ENCODE results near the gene AIFM2.

GRCh38 chr10:70174058-70174741 lies 41.6 kb upstream of the AIFM2 start:
- no peak for TF ChIP-seq CTCF (IDR thresholded peaks at IDR 0.05)
- no peak for TF ChIP-seq EP300 (IDR thresholded peaks at IDR 0.05)
- TF ChIP-seq POLR2A (IDR thresholded peaks at IDR 0.05; ENCODE audit: low read depth) = no peak
